CD4-positive, alpha-beta T cell (primary cell): Measurements from ENCODE around the gene GDAP2. TPM values are rescaled to one million over a fixed set of nuclear protein-coding genes. Genes with fewer than 3 reads are reported as not detected.

ENCODE experiments used
- ATAC-seq: fragments of 200-7000 bp; cut with Tn5 transposase; one replicate; pipeline ENCODE4 v1.10.0; 2022; ENCODE audit warnings: mild to moderate bottlenecking; ENCODE audit not compliant: poor library complexity
- CTCF ChIA-PET: fragments of 350-600 bp; sonication (Branson Sonifier 250); formaldehyde crosslinking; loops from one replicate; lab custom pipeline; 2021; ENCODE audit warnings: antibody characterized with exemption, inconsistent platforms; lab: Charles Lee
- POLR2A ChIA-PET: fragments of 350-600 bp; sonication (Branson Sonifier 250); formaldehyde crosslinking; loops from one replicate; lab custom pipeline; 2021; ENCODE audit warnings: antibody characterized with exemption, inconsistent platforms; lab: Charles Lee
- DNase-seq, 14 experiments: peaks; one replicate each; pipeline ENCODE4 v3.0.0-alpha.2; 2013 to 2020; ENCODE audit warnings: mixed read lengths in 2 of 14
- H3K27ac ChIP-seq, 2 donors: one replicate each; pipeline versions ENCODE4 v1.5.1 to v1.7.0; 2013; ENCODE audit warnings: low read length in 2 of 2, low read depth in 1 of 2, mild to moderate bottlenecking in 1 of 2
- H3K27me3 ChIP-seq, 2 experiments: 1 replicate in 1 of 2; 2 replicates in 1 of 2; pipeline versions ENCODE4 v1.6.1 to v1.7.0; 2013; ENCODE audit warnings: low read length in 2 of 2, control low read depth in 1 of 2, mild to moderate bottlenecking in 1 of 2, moderate library complexity in 1 of 2; ENCODE audit not compliant: insufficient read depth in 2 of 2, control insufficient read depth in 1 of 2
- H3K36me3 ChIP-seq: one replicate; pipeline ENCODE4 v1.6.1; 2013; ENCODE audit warnings: low read length, control low read depth; ENCODE audit not compliant: insufficient read depth
- H3K4me1 ChIP-seq: one replicate; pipeline ENCODE4 v1.6.1; 2013; ENCODE audit warnings: low read length, control low read depth; ENCODE audit not compliant: insufficient read depth
- H3K4me3 ChIP-seq: one replicate; pipeline ENCODE4 v1.5.1; 2013; ENCODE audit warnings: mild to moderate bottlenecking, low read length, moderate library complexity
- H3K9me3 ChIP-seq, 2 experiments: 1 replicate in 1 of 2; 2 replicates in 1 of 2; pipeline versions ENCODE4 v1.6.1 to v1.7.0; 2013; ENCODE audit warnings: low read length in 2 of 2, mild to moderate bottlenecking in 2 of 2, control low read depth in 1 of 2, moderate library complexity in 1 of 2; ENCODE audit not compliant: control insufficient read depth in 1 of 2, insufficient read depth in 1 of 2
- H3K27ac Mint-ChIP-seq: one replicate; pipeline ENCODE4 v1.8.0; 2020; ENCODE audit warnings: mixed read lengths
- H3K27me3 Mint-ChIP-seq: one replicate; pipeline ENCODE4 v1.8.0; 2021; ENCODE audit warnings: mixed read lengths
- H3K36me3 Mint-ChIP-seq: one replicate; pipeline ENCODE4 v1.8.0; 2021; ENCODE audit warnings: low read depth, mixed read lengths
- H3K4me1 Mint-ChIP-seq: one replicate; pipeline ENCODE4 v1.8.0; 2021; ENCODE audit warnings: low read depth, mixed read lengths
- H3K4me3 Mint-ChIP-seq: one replicate; pipeline ENCODE4 v1.8.0; 2020; ENCODE audit warnings: mild to moderate bottlenecking, mixed read lengths
- H3K9me3 Mint-ChIP-seq: one replicate; pipeline ENCODE4 v1.8.0; 2020; ENCODE audit warnings: mixed read lengths
- CTCF ChIP-seq: fragments of 200-600 bp; IDR thresholded peaks from one replicate; pipeline ENCODE4 v1.8.0; 2022; ENCODE audit warnings: antibody characterized with exemption, mild to moderate bottlenecking
- intact Hi-C, 2 experiments: fragments of 100-400 bp; cut with DNase I in 1 of 2; cut with micrococcal nuclease in 1 of 2; formaldehyde crosslinking; loops; one replicate each; pipeline versions ENCODE4 v1.15.1 to v1.9.0; 2023 to 2025; cut with DNase I, micrococcal nuclease
- total RNA-seq, 174 experiments: library from RNA in 2 of 174; stranded (reverse) in 2 of 174; gene quantifications; one replicate each; pipeline ENCODE4 v1.2.3 and lab custom pipeline; 2021 to 2026

Gene GDAP2
- total RNA-seq, 2 experiments from 2014 or later = 18.1 to 18.9 TPM

GRCh38 chr1:117970252-117970651 lies 40.8 kb upstream of the GDAP2 start:
- H3K4me3 Mint-ChIP-seq = no peak overlapping the region
- ChIA-PET POLR2A (no interaction called here), CTCF (no interaction called here)
- intact Hi-C loops = no loop called here
- no peaks in the 10 kb centered on the region for H3K36me3 ChIP-seq
- no peaks in the 10 kb centered on the region for H3K9me3 ChIP-seq
- H3K4me1 ChIP-seq = no peaks in the 10 kb centered on the region
- peaks cover 15% of the 10 kb centered on the region for H3K27me3 Mint-ChIP-seq
- peaks cover 0 to under 1% of the 10 kb centered on the region in 2 experiments for H3K27me3 ChIP-seq
- H3K4me3 ChIP-seq = no peak overlapping the region
- no peak for DNase-seq
- TF ChIP-seq CTCF = no peak
- H3K27ac ChIP-seq = no peak overlapping the region
- no peaks in the 10 kb centered on the region for H3K36me3 Mint-ChIP-seq
- ATAC-seq = no peak
- H3K4me1 Mint-ChIP-seq = no peaks in the 10 kb centered on the region
- no peaks in the 10 kb centered on the region for H3K9me3 Mint-ChIP-seq
- H3K27ac Mint-ChIP-seq = no peak overlapping the region

GRCh38 chr1:117967881-117968280 lies 38.5 kb upstream of the GDAP2 start:
- Mint-ChIP-seq H3K27me3 (peaks cover 7% of the 10 kb centered on the region), H3K9me3 (no peaks in the 10 kb centered on the region), H3K4me3 (no peak overlapping the region), H3K4me1 (no peaks in the 10 kb centered on the region), H3K36me3 (no peaks in the 10 kb centered on the region), H3K27ac (no peak overlapping the region)
- POLR2A ChIA-PET = no interaction called here
- Histone ChIP-seq H3K36me3 (no peaks in the 10 kb centered on the region), H3K27ac (no peak overlapping the region), H3K4me3 (no peak overlapping the region), H3K27me3 (no peaks in the 10 kb centered on the region), H3K9me3 (no peaks in the 10 kb centered on the region), H3K4me1 (no peaks in the 10 kb centered on the region)
- no peak for TF ChIP-seq CTCF
- CTCF ChIA-PET = interaction anchor here (0.8 kb wide), 1 partner anchor 10 kb away, joined by 3 read pairs; no protein-coding TSS in a partner anchor
- no peak for DNase-seq
- no peak for ATAC-seq
- intact Hi-C loops = no loop called here

GRCh38 chr1:117967477-117967876 lies 38.1 kb upstream of the GDAP2 start:
- no peak for TF ChIP-seq CTCF

More at GRCh38 chr1:117967477-117967876, 38.1 kb upstream of the GDAP2 start:
- ATAC-seq = no peak
- Histone ChIP-seq H3K4me1 (no peaks in the 10 kb centered on the region), H3K27ac (no peak overlapping the region), H3K4me3 (no peak overlapping the region), H3K27me3 (no peaks in the 10 kb centered on the region), H3K9me3 (no peaks in the 10 kb centered on the region), H3K36me3 (no peaks in the 10 kb centered on the region)
- CTCF ChIA-PET = interaction anchor here (0.8 kb wide), 1 partner anchor 10 kb away, joined by 3 read pairs; no protein-coding TSS in a partner anchor
- Mint-ChIP-seq H3K9me3 (no peaks in the 10 kb centered on the region), H3K27ac (no peak overlapping the region), H3K4me3 (no peak overlapping the region), H3K4me1 (no peaks in the 10 kb centered on the region), H3K36me3 (no peaks in the 10 kb centered on the region), H3K27me3 (peaks cover 6% of the 10 kb centered on the region)
- intact Hi-C loops = no loop called here
- POLR2A ChIA-PET = no interaction called here
- DNase-seq = no peak
